22Rv1 (cell line): Measurements from ENCODE around the gene BOD1.

Experiments
- H3K27ac ChIP-seq: fragments of 450-650 bp; 2 replicates; pipeline ENCODE4 v1.5.1; 2017
- ZFX ChIP-seq: fragments of 450-650 bp; IDR thresholded peaks from 2 replicates; pipeline ENCODE4 v1.6.1; 2017; ENCODE audit warnings: antibody characterized with exemption, borderline replicate concordance
- TF ChIP-seq, protein P1 (sequence below): fragments of 450-650 bp; IDR thresholded peaks from 2 replicates; pipeline ENCODE4 v1.5.1; 2017; ENCODE audit warnings: mild to moderate bottlenecking

The BOD1 gene

DNA sequence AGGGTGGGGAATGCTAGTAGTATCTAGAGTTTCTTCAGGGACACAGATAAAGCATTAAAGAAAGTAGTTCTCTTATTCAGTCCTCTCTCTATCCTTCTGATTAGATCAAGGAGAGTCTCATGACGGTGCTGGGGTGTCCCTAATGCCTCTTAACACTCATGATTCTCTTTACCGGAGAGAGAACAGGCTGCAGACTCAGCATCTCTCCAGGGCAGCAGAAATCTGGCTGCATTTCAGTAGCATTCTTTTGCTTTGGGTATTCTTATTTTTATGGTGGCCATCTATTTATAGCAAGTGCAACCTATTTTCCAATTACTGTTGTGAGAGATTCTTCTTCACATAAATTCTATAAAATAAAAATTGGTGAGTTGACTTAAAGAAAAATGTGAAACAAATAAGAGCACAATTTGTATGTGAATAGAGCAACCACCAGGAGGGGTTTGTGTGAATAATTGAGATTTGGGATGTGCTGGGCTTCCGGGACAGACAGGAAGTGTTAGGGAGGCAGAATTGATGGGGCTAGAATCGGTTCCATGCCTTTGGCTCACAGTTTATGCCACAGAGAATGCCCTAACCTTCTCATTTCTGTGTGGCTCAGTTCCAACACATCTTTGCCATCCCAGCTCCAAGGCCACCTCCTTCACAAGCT lies 23.8 kb upstream of the BOD1 start:
- no peak overlapping the region for H3K27ac ChIP-seq
- TF ChIP-seq, protein P1, sequence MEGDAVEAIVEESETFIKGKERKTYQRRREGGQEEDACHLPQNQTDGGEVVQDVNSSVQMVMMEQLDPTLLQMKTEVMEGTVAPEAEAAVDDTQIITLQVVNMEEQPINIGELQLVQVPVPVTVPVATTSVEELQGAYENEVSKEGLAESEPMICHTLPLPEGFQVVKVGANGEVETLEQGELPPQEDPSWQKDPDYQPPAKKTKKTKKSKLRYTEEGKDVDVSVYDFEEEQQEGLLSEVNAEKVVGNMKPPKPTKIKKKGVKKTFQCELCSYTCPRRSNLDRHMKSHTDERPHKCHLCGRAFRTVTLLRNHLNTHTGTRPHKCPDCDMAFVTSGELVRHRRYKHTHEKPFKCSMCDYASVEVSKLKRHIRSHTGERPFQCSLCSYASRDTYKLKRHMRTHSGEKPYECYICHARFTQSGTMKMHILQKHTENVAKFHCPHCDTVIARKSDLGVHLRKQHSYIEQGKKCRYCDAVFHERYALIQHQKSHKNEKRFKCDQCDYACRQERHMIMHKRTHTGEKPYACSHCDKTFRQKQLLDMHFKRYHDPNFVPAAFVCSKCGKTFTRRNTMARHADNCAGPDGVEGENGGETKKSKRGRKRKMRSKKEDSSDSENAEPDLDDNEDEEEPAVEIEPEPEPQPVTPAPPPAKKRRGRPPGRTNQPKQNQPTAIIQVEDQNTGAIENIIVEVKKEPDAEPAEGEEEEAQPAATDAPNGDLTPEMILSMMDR: no peak
- TF ChIP-seq ZFX: no peak

DNA sequence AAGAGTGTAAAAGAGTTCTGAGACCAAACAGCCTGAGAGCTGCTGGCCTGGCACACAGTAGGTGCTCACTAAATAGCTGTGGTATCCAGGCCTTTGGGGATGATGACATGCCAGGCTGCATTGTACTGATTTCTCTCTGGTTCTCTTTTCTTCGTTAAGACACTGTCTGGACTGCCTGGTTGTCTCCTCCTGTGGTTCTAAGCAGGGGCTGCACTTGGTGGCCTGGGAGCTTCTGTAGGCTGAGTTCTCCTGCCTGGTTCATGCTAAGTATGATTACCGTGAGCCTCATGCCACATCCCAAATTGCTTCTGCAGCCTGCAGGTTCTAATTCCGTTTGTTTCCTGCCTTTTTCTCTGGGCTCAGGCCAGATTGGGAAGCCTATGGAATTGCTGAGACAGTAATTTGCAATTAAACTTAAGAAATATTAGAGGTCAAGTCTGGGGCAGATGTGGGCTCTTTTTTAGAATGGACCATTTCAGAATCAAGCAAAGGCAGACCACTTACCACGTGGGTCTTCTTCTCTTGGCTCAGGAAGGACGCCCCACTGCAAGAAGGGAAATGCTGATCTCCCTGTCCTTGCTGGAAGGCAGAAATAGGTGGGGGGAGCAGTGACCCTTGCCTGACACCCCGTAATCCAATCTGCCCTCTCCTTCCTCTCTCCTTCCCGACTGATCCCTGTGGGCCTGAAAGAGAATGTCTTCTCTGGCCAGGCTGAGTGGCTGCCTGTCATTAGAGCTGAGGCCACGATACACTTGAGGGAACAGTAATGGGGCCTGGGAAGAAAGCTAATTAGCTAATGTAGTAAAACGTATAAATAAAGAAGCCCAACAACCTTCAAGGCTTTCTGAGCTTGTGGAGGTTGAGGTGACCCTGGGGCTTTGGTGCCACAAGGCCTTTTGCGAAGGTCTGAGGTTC lies 21.9 kb upstream of the BOD1 start:
- H3K27ac ChIP-seq: no peak overlapping the region
- TF ChIP-seq, protein P1: no peak
- TF ChIP-seq ZFX: no peak

- no peak overlapping the region for H3K27ac ChIP-seq
- TF ChIP-seq, protein P1: no peak
- TF ChIP-seq ZFX: no peak
Measured at GRCh38 chr5:173637340-173637739, 20.9 kb upstream of the BOD1 start.

- no peak overlapping the region for H3K27ac ChIP-seq
- TF ChIP-seq, protein P1: no peak
- no peak for TF ChIP-seq ZFX
Measured at GRCh38 chr5:173634465-173634983, 18.1 kb upstream of the BOD1 start.

DNA sequence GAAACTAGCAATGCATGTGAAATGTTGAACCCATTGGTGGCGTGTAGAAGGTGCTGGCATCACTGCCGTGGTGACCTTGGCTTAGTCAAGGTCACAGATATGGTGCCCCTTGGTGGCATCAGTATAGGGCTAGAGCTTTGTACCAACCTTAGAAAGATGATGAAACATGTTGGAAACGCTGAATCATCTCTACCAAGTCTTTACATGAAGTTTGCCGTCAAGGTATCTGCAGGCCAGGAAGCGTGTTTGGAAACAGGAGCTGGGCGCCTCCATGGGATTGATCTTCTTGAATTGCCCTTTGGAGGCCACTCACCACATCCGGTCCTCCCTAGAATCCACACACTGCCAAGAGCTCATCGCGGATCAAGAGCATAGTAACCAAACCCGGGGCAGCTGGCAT lies 16.9 kb upstream of the BOD1 start:
- H3K27ac ChIP-seq: no peak overlapping the region
- TF ChIP-seq ZFX: no peak
- TF ChIP-seq, protein P1: no peak

GRCh38 chr5:173631478-173631877 lies 15.0 kb upstream of the BOD1 start:
- H3K27ac ChIP-seq: no peak overlapping the region
- TF ChIP-seq, protein P1: no peak
- TF ChIP-seq ZFX: no peak

DNA sequence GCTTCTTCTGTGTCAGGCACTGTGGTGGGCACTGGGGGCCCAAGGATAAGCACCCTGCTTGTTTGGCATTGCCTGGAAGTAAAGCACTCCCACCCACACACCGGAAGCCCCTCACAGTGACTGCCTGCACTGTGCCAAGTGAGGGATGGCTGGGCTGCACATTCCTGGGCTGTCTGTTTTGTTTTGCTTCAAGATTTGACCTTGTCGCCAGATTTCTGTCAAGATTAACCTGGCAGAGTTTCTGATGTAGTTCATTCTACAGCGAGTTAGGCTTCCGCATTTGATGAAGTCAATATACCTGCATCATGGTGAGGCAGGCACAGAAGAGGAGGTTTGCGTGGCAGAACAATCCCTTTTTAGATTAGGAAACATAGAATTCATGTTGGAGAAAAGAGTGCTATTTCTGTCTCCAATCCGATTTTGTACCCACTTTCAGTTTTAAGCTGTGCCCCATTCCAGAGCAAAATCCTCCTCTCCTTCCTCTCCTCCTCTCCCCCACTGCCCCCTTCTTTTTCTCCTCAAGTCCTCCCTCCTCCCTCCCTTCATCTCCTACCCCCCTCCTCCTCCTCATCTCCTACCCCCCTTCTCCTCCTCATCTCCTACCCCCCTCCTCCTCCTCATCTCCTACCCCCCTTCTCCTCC lies 14.4 kb upstream of the BOD1 start:
- TF ChIP-seq ZFX: no peak
- TF ChIP-seq, protein P1: no peak
- H3K27ac ChIP-seq: no peak overlapping the region
